ENCODE results near the gene HSPD1.
A peak's percentile ranks its signal among the peaks of the same experiment; 100 is the strongest.
"Not testable (repeated sequence)": the region's sequence is repeated elsewhere in the genome, so short reads cannot be mapped to it uniquely, and the experiment has no call there.

Gene HSPD1

GRCh38 chr2:197497326-197497725, 2.3 kb downstream of the HSPD1 start:
- DNase-seq (ENCODE audit: low read depth, low spot score): no peak

- DNase-seq (ENCODE audit: low read depth, low spot score): no peak
These were observed 2.9 kb downstream of the HSPD1 start for GRCh38 chr2:197496695-197497094.

- DNase-seq (ENCODE audit: low read depth, low spot score): no peak
These were observed 4.1 kb downstream of the HSPD1 start for GRCh38 chr2:197495433-197496134.

GRCh38 chr2:197487385-197487784, 12.3 kb downstream of the HSPD1 start:
- no peak for DNase-seq (ENCODE audit: low read depth, low spot score)

- DNase-seq (ENCODE audit: low read depth, low spot score): no peak
These were observed 13.5 kb downstream of the HSPD1 start for GRCh38 chr2:197486175-197486574.

GRCh38 chr2:197484248-197484647, 15.4 kb downstream of the HSPD1 start:
- DNase-seq (ENCODE audit: low read depth, low spot score): not testable (repeated sequence)

GRCh38 chr2:197480165-197481036, 19.2 kb downstream of the HSPD1 start:
- no peak for DNase-seq (ENCODE audit: low read depth, low spot score)

- DNase-seq (ENCODE audit: low read depth, low spot score): no peak
These were observed 21.8 kb downstream of the HSPD1 start for GRCh38 chr2:197477797-197478196.

- DNase-seq (ENCODE audit: low read depth, low spot score): no peak
These were observed 27.5 kb downstream of the HSPD1 start for GRCh38 chr2:197472166-197472565.

GRCh38 chr2:197464175-197464574, 35.5 kb downstream of the HSPD1 start:
- DNase-seq (ENCODE audit: low read depth, low spot score): no peak

- DNase-seq (ENCODE audit: low read depth, low spot score): no peak
These were observed 38.6 kb downstream of the HSPD1 start for GRCh38 chr2:197461057-197461456.

GRCh38 chr2:197460649-197461048, 39.0 kb downstream of the HSPD1 start:
- DNase-seq (ENCODE audit: low read depth, low spot score): no peak

- no peak for DNase-seq (ENCODE audit: low read depth, low spot score)
These were observed 44.2 kb downstream of the HSPD1 start for GRCh38 chr2:197455428-197455827.

- no peak for DNase-seq (ENCODE audit: low read depth, low spot score)
These were observed 44.7 kb downstream of the HSPD1 start for GRCh38 chr2:197454923-197455322.

- no peak for DNase-seq (ENCODE audit: low read depth, low spot score)
These were observed 45.7 kb downstream of the HSPD1 start for GRCh38 chr2:197453914-197454398.

GRCh38 chr2:197453123-197453913, 46.3 kb downstream of the HSPD1 start, which contains the start of gene COQ10B:
Gene COQ10B, plus strand, starts transcription at chr2:197453552. Its CDS starts 9 bp downstream, at chr2:197453561.
- DNase-seq (ENCODE audit: low read depth, low spot score): peak; percentile 98

GRCh38 chr2:197452754-197453122, 46.9 kb downstream of the HSPD1 start:
- DNase-seq (ENCODE audit: low read depth, low spot score): no peak

GRCh38 chr2:197450935-197451358, 48.7 kb downstream of the HSPD1 start:
- DNase-seq (ENCODE audit: low read depth, low spot score): not testable (repeated sequence)

GRCh38 chr2:197450465-197450864, 49.2 kb downstream of the HSPD1 start:
- no peak for DNase-seq (ENCODE audit: low read depth, low spot score)

GRCh38 chr2:197446844-197447243, 52.8 kb downstream of the HSPD1 start:
- DNase-seq (ENCODE audit: low read depth, low spot score): no peak

GRCh38 chr2:197445746-197446145, 53.9 kb downstream of the HSPD1 start:
- DNase-seq (ENCODE audit: low read depth, low spot score): no peak

- no peak for DNase-seq (ENCODE audit: low read depth, low spot score)
These were observed 56.8 kb downstream of the HSPD1 start for GRCh38 chr2:197442857-197443256.
